ENCODE data around the gene KIAA1549. TPM values are rescaled to one million over a fixed set of nuclear protein-coding genes. Genes with fewer than 3 reads are reported as not detected.

KIAA1549 gene
- total RNA-seq: 0.36 and 0.52 TPM in 2 replicates
- 0.12 TPM for total RNA-seq (2013)
- polyA plus RNA-seq: under 0.01 and 0.03 TPM in 2 replicates
- polyA minus RNA-seq: 0.14 TPM in 1 of 2 replicates, not detected in the other

DNA sequence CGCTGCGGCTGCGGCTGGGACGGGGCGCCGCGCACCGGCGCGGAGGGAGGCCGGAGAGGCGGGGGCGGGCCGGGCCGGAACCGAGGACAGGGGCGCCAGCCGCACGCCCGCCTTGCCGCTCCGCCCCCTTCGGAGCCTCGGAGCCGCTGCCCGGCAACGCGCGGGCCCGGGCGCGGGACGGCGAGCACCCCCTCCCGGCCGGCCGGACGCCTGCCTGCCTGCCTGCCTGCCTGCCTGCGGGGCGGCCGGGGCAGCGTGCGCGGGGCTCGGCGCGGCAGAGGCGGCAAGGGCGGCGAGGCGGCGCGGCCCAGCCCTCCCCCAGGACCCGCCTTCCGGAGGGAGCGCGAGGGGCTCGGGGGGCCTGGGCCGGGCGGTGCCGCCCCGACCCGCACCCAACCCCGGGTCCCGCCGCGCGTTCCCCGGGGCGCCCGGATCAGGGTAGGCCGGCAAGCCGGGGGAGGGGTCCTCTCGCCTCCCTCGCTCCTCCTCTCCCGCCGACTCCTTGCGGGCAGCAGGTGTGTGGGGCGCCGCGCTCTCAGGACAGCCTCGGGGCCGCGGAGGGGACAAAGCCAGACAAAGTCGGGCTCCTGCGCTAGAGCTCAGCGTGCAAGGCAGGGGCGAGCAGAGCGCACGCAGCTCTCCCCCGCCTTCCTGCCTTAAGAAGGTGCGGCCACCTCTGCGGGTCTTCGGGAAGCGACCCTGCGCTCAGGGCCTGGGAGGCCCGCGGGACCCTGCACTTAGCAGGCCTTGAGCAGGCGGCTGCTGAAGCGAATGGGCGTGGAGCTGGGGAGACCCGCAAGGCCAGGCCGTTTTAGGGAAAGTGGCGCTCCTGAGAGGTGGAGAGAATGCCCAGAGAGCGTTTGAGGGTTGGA is at the start of gene KIAA1549:
TSS of gene KIAA1549 (minus strand) at position 58 of the 872 bp plus-strand sequence. CDS start 120 bp downstream, outside the sequence.
- POLR2A ChIA-PET: no interaction called here
- 2% methylated on average over 105 of the region's 105 CpGs for WGBS (ENCODE audit: insufficient coverage)

More for the DNA sequence above, at the start of gene KIAA1549:
- peaks cover 0 to 39% (median 24%) of the 10 kb centered on the region in 4 experiments for H3K27me3 ChIP-seq (replicated peaks in 1 of 4; ENCODE audit: control extremely low read depth in 1 of 4, control insufficient read depth in 3 of 4, insufficient read depth in 4 of 4, low read length in 3 of 4)
- no peak within 1 kb of the TSS for H3K27ac ChIP-seq (ENCODE audit: low read length in 2 of 2)
- H3K4me3 ChIP-seq (ENCODE audit: control extremely low read depth in 1 of 5, extremely low read depth in 1 of 5, insufficient read depth in 1 of 5, low read depth in 2 of 5, low read length in 4 of 5): peak within 1 kb of the TSS; percentile 31 to 62 (median 52)
- ATAC-seq (ENCODE audit: low read depth): peak; percentile 88
- H3K27me3 Mint-ChIP-seq: peaks cover 46% of the 10 kb centered on the region
- peaks cover 14% of the 10 kb centered on the region for H3K4me1 Mint-ChIP-seq
- H3K9me3 ChIP-seq (ENCODE audit: control extremely low read depth in 1 of 3, control insufficient read depth in 2 of 3, insufficient read depth in 1 of 3, low read length in 2 of 3): peaks cover 0 to 7% (median 0%) of the 10 kb centered on the region in 3 donors
- TF ChIP-seq, protein P1, sequence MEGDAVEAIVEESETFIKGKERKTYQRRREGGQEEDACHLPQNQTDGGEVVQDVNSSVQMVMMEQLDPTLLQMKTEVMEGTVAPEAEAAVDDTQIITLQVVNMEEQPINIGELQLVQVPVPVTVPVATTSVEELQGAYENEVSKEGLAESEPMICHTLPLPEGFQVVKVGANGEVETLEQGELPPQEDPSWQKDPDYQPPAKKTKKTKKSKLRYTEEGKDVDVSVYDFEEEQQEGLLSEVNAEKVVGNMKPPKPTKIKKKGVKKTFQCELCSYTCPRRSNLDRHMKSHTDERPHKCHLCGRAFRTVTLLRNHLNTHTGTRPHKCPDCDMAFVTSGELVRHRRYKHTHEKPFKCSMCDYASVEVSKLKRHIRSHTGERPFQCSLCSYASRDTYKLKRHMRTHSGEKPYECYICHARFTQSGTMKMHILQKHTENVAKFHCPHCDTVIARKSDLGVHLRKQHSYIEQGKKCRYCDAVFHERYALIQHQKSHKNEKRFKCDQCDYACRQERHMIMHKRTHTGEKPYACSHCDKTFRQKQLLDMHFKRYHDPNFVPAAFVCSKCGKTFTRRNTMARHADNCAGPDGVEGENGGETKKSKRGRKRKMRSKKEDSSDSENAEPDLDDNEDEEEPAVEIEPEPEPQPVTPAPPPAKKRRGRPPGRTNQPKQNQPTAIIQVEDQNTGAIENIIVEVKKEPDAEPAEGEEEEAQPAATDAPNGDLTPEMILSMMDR (IDR thresholded peaks at IDR 0.05): no peak
- no peak for TF ChIP-seq EZH2 (IDR thresholded peaks at IDR 0.05; ENCODE audit: borderline replicate concordance, insufficient read depth, low read depth, low read length, poor library complexity, severe bottlenecking)
- CTCF ChIA-PET: interaction anchor here (1.0 kb wide), 1 partner anchor 15 kb away, joined by 4 read pairs; no protein-coding TSS in a partner anchor
- H3K4me3 Mint-ChIP-seq: peak within 1 kb of the TSS; percentile 91
- peak within 1 kb of the TSS; percentile 50 for H3K27ac Mint-ChIP-seq
- H3K36me3 ChIP-seq (replicated peaks in 1 of 2; ENCODE audit: control extremely low read depth in 1 of 2, control insufficient read depth in 1 of 2, extremely low read depth in 1 of 2, insufficient read depth in 2 of 2, low read length in 1 of 2): no peaks in the 10 kb centered on the region
- H4K20me1 ChIP-seq (ENCODE audit: control insufficient read depth, insufficient read depth, low read length, poor library complexity, severe bottlenecking): no peaks in the 10 kb centered on the region
- peak within 1 kb of the TSS; percentile 62 for H3K9ac ChIP-seq (ENCODE audit: low read length)
- peak within 1 kb of the TSS; percentile 81 for H2AFZ ChIP-seq (ENCODE audit: insufficient read depth, low read depth, low read length, poor library complexity, severe bottlenecking)
- H3K9me3 Mint-ChIP-seq (ENCODE audit: insufficient read depth): no peaks in the 10 kb centered on the region
- peak; percentile 65 for DNase-seq
- peaks cover 12 to 17% of the 10 kb centered on the region in 2 donors for H3K4me1 ChIP-seq (ENCODE audit: control insufficient read depth in 2 of 2, insufficient read depth in 2 of 2, low read length in 2 of 2)
- H3K4me2 ChIP-seq (replicated peaks; ENCODE audit: low read depth, low read length, poor library complexity, severe bottlenecking): peak within 1 kb of the TSS; percentile 94
- no peaks in the 10 kb centered on the region for H3K79me2 ChIP-seq (ENCODE audit: control insufficient read depth, insufficient read depth, low read length)
- intact Hi-C loops (cut with micrococcal nuclease): loop anchor here (2.0 to 5.0 kb wide), 2 partner anchors 95 to 251 kb away; partner anchors contain the start of gene UBN2

All from B cell (primary cell).